Lower leg skin (tissue), 3 donors: ENCODE measurements around the gene CNDP2.

Experiments
- CTCF ChIP-seq, 3 donors: fragments of 450-650 bp; IDR thresholded peaks; one replicate each; pipeline ENCODE4 v1.5.1; 2016; ENCODE audit warnings: antibody characterized with exemption in 3 of 3, mild to moderate bottlenecking in 3 of 3, moderate library complexity in 2 of 3
- POLR2A ChIP-seq, 2 donors: fragments of 450-650 bp; IDR thresholded peaks; one replicate each; pipeline ENCODE4 v1.6.1; 2016 to 2017; ENCODE audit warnings: antibody characterized with exemption in 2 of 2, mild to moderate bottlenecking in 1 of 2, moderate library complexity in 1 of 2

DNA sequence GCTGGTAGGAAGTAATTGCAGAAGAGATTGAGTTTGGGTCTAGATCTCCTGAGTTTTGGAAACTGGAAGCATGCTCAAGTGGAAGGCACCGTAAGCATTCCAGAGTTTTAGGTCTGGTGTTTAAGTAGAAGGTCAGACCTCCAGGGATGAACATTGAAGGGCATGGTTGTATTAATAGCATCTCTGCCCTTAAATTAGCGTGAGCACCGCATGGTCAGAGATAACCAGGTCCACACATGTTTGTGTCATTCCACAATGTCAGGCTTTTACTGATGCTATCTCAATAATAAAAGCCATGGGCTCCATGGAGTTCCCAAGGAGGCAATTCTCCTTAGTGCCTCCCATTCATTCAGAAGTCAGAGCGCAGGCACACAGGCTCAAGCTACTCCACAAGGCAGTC, 73.2 kb downstream of the CNDP2 start:
- TF ChIP-seq CTCF (IDR thresholded peaks at IDR 0.05) (no peak), POLR2A (IDR thresholded peaks at IDR 0.05) (no peak)
